ENCODE results near the gene MCTP2. TPM values are rescaled to one million over a fixed set of nuclear protein-coding genes. Genes with fewer than 3 reads are reported as not detected.

Gene MCTP2
- total RNA-seq, 2 experiments from 2014 or later = 26.1 to 28.5 TPM

DNA sequence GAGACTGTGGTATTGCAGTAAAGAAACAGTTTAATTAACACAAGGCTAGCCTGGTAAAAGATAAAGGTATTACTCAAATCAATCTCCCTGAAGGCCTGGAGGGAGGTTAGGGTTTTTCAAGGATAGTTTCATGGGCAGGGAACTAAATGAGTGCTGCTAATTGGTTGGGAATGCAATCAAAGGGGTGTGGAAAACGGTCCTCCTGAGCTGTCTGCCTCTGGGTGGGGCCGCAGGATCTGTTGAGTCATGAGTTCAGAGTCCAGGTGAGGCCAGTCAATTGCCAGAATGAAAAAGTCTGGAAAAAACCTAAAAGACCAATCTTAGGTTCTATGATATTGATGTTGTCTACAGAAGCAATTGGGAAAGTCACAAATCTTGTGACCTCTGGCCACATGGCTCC lies 293.2 kb downstream of the MCTP2 start:
- no peak for ATAC-seq (ENCODE audit: low read depth)
- no peak for DNase-seq
- H3K4me1 Mint-ChIP-seq = no peaks in the 10 kb centered on the region
- no peak overlapping the region for H3K27ac Mint-ChIP-seq
- H3K4me3 Mint-ChIP-seq = no peak overlapping the region
- H3K9me3 Mint-ChIP-seq = no peaks in the 10 kb centered on the region
- no peaks in the 10 kb centered on the region for H3K36me3 Mint-ChIP-seq
- no peaks in the 10 kb centered on the region for H3K27me3 Mint-ChIP-seq
- POLR2A ChIA-PET = no interaction called here

DNA sequence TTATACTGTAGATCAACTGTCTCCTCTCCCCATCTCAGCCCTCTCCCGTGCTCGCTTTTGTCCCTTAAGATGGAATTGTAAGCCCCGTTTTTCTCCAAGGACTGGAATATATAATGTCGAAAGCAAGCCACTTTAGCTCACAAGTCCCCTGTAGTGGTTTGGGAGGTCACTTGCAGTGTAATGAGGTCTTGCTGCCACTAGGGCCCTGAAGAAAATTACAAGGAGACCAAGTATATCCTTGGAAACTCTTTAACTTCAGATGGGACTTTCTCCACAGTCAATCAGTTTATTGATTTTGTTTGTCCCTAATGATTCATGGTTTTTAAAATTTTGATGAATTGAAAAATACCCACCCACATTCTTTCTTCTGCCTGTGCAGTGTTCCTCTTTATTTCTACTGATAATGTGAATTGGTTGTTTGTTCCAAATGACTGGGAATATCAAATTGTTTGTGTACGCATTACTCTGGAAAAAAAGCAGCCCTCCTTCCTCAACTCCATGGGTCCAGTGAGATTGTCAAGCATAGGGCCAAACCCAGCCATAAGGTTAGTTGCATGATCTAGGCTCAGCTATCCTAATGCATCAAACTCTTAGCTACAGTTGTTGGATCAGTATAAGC lies 294.8 kb downstream of the MCTP2 start:
- H3K36me3 Mint-ChIP-seq = no peaks in the 10 kb centered on the region
- no peaks in the 10 kb centered on the region for H3K27me3 Mint-ChIP-seq
- DNase-seq (no peak), ATAC-seq (ENCODE audit: low read depth) (no peak)
- H3K27ac Mint-ChIP-seq = no peak overlapping the region
- H3K4me3 Mint-ChIP-seq = no peak overlapping the region
- POLR2A ChIA-PET = no interaction called here
- no peaks in the 10 kb centered on the region for H3K9me3 Mint-ChIP-seq
- no peaks in the 10 kb centered on the region for H3K4me1 Mint-ChIP-seq

DNA sequence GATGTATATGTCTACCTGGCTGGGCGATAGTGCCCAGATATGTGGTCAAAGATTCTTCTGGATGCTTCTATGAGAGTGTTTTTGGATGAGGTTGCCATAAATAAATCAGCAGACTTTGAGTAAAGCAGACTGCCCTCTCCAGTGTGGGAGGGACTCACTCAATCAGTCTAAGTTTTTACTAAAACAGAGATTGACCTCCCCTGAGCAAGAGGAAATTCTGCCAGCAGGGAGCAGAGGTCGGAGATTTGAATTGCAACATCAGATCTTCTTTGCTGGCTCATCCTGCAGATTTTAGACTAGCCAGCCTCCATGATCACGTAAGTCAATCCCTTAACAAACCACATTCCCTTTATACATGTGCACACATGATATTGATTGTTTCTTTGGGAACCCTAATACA lies 300.9 kb downstream of the MCTP2 start:
- Mint-ChIP-seq H3K27ac (no peak overlapping the region), H3K27me3 (peaks cover 10% of the 10 kb centered on the region), H3K9me3 (no peaks in the 10 kb centered on the region), H3K4me3 (no peak overlapping the region), H3K4me1 (no peaks in the 10 kb centered on the region), H3K36me3 (no peaks in the 10 kb centered on the region)
- POLR2A ChIA-PET = no interaction called here
- no peak for ATAC-seq (ENCODE audit: low read depth)
- DNase-seq = no peak
